CD4-positive, alpha-beta memory T cell (primary cell): ENCODE data around the gene PAX8. TPM values are rescaled to one million over a fixed set of nuclear protein-coding genes. Genes with fewer than 3 reads are reported as not detected.

Experiments
- CTCF ChIA-PET: fragments of 350-600 bp; sonication (Branson Sonifier 250); formaldehyde crosslinking; loops from one replicate; lab custom pipeline; 2021; ENCODE audit warnings: inconsistent platforms; ENCODE audit not compliant: partially characterized antibody; lab: Charles Lee
- POLR2A ChIA-PET: fragments of 350-600 bp; sonication (Branson Sonifier 250); formaldehyde crosslinking; loops from one replicate; lab custom pipeline; 2021; ENCODE audit not compliant: partially characterized antibody; lab: Charles Lee
- DNase-seq, 5 donors: peaks; one replicate each; pipeline versions ENCODE4 v3.0.0 to v3.0.0-alpha.2; 2020 to 2022; ENCODE audit warnings: mixed read lengths in 1 of 5
- H3K27ac ChIP-seq: one replicate; pipeline ENCODE4 v1.7.0; 2013; ENCODE audit warnings: low read depth, low read length
- H3K27me3 ChIP-seq: 2 replicates; pipeline ENCODE4 v1.7.0; 2013; ENCODE audit warnings: mild to moderate bottlenecking, low read length, moderate library complexity; ENCODE audit not compliant: insufficient read depth
- H3K36me3 ChIP-seq: 2 replicates; pipeline ENCODE4 v1.7.0; 2013; ENCODE audit warnings: mild to moderate bottlenecking, low read length, moderate library complexity; ENCODE audit not compliant: insufficient read depth
- H3K4me1 ChIP-seq: 2 replicates; pipeline ENCODE4 v1.7.0; 2013; ENCODE audit warnings: mild to moderate bottlenecking, low read length, moderate library complexity; ENCODE audit not compliant: insufficient read depth
- H3K4me3 ChIP-seq, 2 donors: one replicate each; pipeline ENCODE4 v1.7.0; 2013; ENCODE audit warnings: low read length in 2 of 2, mild to moderate bottlenecking in 1 of 2
- H3K9me3 ChIP-seq, 2 donors: one replicate each; pipeline ENCODE4 v1.7.0; 2013; ENCODE audit warnings: low read length in 2 of 2, control low read depth in 1 of 2; ENCODE audit not compliant: control insufficient read depth in 1 of 2
- H3K27ac Mint-ChIP-seq, 7 donors: one replicate each; pipeline ENCODE4 v1.8.0; 2020 to 2021; ENCODE audit warnings: mixed read lengths in 7 of 7, mild to moderate bottlenecking in 6 of 7, inconsistent platforms in 3 of 7, moderate library complexity in 3 of 7
- H3K27me3 Mint-ChIP-seq, 2 donors: one replicate each; pipeline ENCODE4 v1.8.0; 2020 to 2021; ENCODE audit warnings: mixed read lengths in 2 of 2
- H3K36me3 Mint-ChIP-seq, 2 donors: one replicate each; pipeline ENCODE4 v1.8.0; 2020 to 2021; ENCODE audit warnings: mixed read lengths in 2 of 2, inconsistent platforms in 1 of 2, mild to moderate bottlenecking in 1 of 2
- H3K4me1 Mint-ChIP-seq, 4 donors: one replicate each; pipeline ENCODE4 v1.8.0; 2020 to 2021; ENCODE audit warnings: mixed read lengths in 4 of 4, mild to moderate bottlenecking in 1 of 4
- H3K4me3 Mint-ChIP-seq, 8 donors: one replicate each; pipeline ENCODE4 v1.8.0; 2020 to 2021; ENCODE audit warnings: mixed read lengths in 8 of 8, mild to moderate bottlenecking in 7 of 8, moderate library complexity in 6 of 8, inconsistent platforms in 3 of 8
- H3K9me3 Mint-ChIP-seq, 8 donors: one replicate each; pipeline ENCODE4 v1.8.0; 2020 to 2021; ENCODE audit warnings: mixed read lengths in 8 of 8, mild to moderate bottlenecking in 5 of 8, inconsistent platforms in 3 of 8, moderate library complexity in 1 of 8
- intact Hi-C: fragments of 100-400 bp; cut with micrococcal nuclease; formaldehyde crosslinking; loops from one replicate; pipeline ENCODE4 v1.15.1; 2023
- polyA plus RNA-seq, 2 donors: library from polyadenylated mRNA; unstranded; fragments of 300-500 nt; fragmentation: Illumina TruSeq; gene quantifications; one replicate each; pipeline ENCODE4 v1.2.3, GENCODE V29; 2021
- total RNA-seq, 2 experiments: library from RNA; stranded (reverse); gene quantifications; one replicate each; pipeline ENCODE4 v1.2.3, GENCODE V29; 2021

Gene PAX8
- total and polyA plus RNA-seq, 4 experiments from 2014 or later: 0.19 to 2.3 (median 1.3) TPM

DNA sequence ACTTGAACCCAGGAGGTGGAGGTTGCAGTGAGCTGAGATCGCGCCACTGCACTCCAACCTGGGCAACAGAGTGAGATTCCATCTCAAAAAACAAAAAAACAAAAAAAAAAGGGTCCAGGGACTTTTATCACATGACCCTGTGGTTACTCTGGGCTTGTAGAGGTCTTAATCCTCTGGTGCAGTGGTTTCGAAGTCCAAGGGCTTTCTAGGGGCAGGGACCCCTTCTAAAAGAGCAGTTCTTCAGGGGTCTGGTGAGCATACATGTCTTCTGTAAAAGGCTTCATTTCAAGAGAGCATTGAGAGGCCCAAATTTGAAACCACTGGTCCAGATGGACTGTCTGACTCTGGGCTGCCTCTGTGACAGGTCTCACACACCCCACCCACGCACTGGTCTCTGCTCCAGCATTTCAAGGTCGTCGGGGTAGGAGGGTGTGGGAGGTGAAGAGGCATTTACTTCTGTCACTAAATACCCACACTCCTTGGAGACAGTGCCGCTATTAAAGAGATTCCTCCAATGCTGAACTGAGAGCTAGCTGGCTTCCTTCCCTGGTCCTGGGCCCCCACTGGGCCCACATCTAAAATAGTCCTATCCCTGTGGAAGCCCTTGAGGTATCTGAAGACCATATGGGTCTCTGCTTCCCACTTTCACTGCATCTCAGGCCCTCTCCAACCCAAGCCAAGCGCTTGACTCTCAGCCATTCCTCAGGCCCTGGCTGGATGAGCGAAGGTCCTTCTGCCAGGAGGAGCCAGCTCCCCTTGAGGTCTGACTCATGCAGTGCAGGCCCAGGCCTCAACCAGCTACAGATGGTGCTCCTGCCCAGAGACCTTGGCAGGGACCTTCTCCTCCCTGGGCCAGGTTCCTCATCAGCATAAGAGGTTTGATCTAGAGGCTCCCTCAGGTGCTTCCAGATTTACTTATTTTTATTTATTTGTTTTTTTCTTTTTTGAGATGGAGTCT, 44.8 kb downstream of the PAX8 start:
- DNase-seq: no peak
- H3K27ac Mint-ChIP-seq: no peak overlapping the region
- ChIA-PET POLR2A (interaction anchor here (1.8 to 1.9 kb wide), 2 partner anchors 30 to 61 kb away, joined by 8 read pairs; partner anchors contain the start of gene PSD4), CTCF (interaction anchor here (1.3 to 3.8 kb wide), 5 partner anchors 15 to 137 kb away, joined by 5 to 20 read pairs (median 15); no protein-coding TSS in a partner anchor)
- H3K36me3 Mint-ChIP-seq: peaks cover 0 to 19% of the 10 kb centered on the region in 2 donors
- Histone ChIP-seq H3K27ac (no peak overlapping the region), H3K27me3 (no peaks in the 10 kb centered on the region), H3K4me3 (no peak overlapping the region), H3K36me3 (no peaks in the 10 kb centered on the region), H3K9me3 (no peaks in the 10 kb centered on the region), H3K4me1 (peaks cover 10% of the 10 kb centered on the region)
- peaks cover 0 to 1% (median 0%) of the 10 kb centered on the region in 8 donors for H3K9me3 Mint-ChIP-seq
- H3K4me1 Mint-ChIP-seq: peaks cover 3 to 33% (median 7%) of the 10 kb centered on the region in 4 donors
- H3K4me3 Mint-ChIP-seq: peak overlapping the region in 1 of 8 donors; percentile 54
- H3K27me3 Mint-ChIP-seq: no peaks in the 10 kb centered on the region
- intact Hi-C loops: no loop called here

DNA sequence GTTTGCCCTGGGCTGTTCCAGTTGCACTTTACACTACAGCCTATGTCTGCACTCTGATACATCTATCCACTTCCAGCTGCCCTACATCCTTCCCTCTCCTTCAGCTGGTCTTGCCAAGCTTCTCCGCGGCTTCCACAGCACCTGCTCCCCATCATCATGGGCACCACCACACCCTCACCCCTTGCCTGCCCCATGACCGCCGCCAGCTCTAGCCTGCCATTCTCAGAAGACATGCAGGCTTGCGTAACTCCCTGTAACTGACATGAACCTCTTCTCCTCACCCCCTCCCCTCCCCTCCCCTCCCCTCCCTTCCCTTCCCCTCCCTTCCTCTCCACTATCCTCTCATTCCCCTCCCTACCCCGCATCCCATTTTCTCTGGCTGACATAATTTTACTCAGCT, 46.0 kb downstream of the PAX8 start:
- Histone ChIP-seq H3K27ac (no peak overlapping the region), H3K27me3 (no peaks in the 10 kb centered on the region), H3K4me1 (peaks cover 10% of the 10 kb centered on the region), H3K36me3 (no peaks in the 10 kb centered on the region), H3K9me3 (no peaks in the 10 kb centered on the region), H3K4me3 (no peak overlapping the region)
- Mint-ChIP-seq H3K9me3 (peaks cover 0 to 1% (median 0%) of the 10 kb centered on the region in 8 donors), H3K27ac (peak overlapping the region in 1 of 7 donors; percentile 12), H3K27me3 (no peaks in the 10 kb centered on the region), H3K4me1 (peaks cover 3 to 33% (median 12%) of the 10 kb centered on the region in 4 donors), H3K4me3 (no peak overlapping the region), H3K36me3 (peaks cover 0 to 14% of the 10 kb centered on the region in 2 donors)
- intact Hi-C loops: no loop called here
- CTCF ChIA-PET: interaction anchor here (3.8 kb wide), 1 partner anchor 28 kb away, joined by 15 read pairs; no protein-coding TSS in a partner anchor
- POLR2A ChIA-PET: no interaction called here
- DNase-seq: no peak

DNA sequence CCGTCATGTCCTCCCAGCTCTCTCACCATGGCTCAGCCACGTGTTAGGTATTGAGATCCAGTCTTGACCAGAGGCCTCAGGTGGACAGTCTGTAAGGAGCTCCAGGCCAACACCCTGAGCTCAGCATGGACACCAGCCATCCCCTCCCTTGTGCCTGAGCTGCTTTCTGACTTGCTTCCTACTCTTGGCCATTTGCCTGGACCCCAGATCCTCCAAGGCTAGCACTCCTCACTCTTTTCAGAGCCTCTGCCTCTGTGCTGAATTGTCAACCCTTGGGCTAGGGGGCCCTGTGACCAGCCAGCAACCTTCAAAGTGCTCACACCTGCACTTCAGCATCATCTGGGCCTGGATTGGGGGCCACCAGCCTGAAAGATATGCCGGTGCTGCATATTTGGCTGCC, 46.6 kb downstream of the PAX8 start:
- no peak for DNase-seq
- Histone ChIP-seq H3K4me1 (peaks cover 10% of the 10 kb centered on the region), H3K36me3 (no peaks in the 10 kb centered on the region), H3K9me3 (no peaks in the 10 kb centered on the region), H3K27ac (no peak overlapping the region), H3K27me3 (no peaks in the 10 kb centered on the region), H3K4me3 (no peak overlapping the region)
- intact Hi-C loops: no loop called here
- CTCF ChIA-PET: interaction anchor here (2.5 to 3.8 kb wide), 2 partner anchors 17 to 28 kb away, joined by 9 to 15 read pairs; no protein-coding TSS in a partner anchor
- POLR2A ChIA-PET: no interaction called here
- peak overlapping the region in 1 of 7 donors; percentile 48 for H3K27ac Mint-ChIP-seq
- H3K9me3 Mint-ChIP-seq: peaks cover 0 to 1% (median 0%) of the 10 kb centered on the region in 8 donors
- H3K4me3 Mint-ChIP-seq: no peak overlapping the region
- peaks cover 0 to 9% of the 10 kb centered on the region in 2 donors for H3K36me3 Mint-ChIP-seq
- H3K4me1 Mint-ChIP-seq: peaks cover 3 to 28% (median 12%) of the 10 kb centered on the region in 4 donors
- no peaks in the 10 kb centered on the region for H3K27me3 Mint-ChIP-seq

DNA sequence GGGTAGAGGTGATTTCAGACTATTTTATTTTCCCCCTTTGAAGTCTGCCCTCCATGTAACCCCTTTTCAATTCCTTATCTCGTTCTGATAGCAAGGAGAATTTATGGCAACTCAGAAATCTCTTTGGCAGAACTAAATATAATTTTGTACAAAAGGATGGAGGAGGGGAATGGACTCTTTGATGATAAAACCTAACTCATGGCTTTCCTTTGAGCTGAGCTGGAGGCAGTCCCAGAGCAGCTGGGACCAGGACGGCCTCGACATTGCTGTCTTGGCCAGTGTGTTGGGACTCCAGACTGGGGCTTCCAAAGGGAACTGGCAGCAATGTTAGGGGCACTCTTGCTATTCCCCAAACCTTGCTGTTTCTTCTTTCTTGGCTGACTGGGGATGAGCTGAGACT, 47.7 kb downstream of the PAX8 start:
- peaks cover 3 to 21% (median 12%) of the 10 kb centered on the region in 4 donors for H3K4me1 Mint-ChIP-seq
- POLR2A ChIA-PET: interaction anchor here (1.0 to 1.6 kb wide), 2 partner anchors 8 to 11 kb away, joined by 3 read pairs; no protein-coding TSS in a partner anchor
- H3K27me3 Mint-ChIP-seq: no peaks in the 10 kb centered on the region
- peaks cover 0 to 1% (median 0%) of the 10 kb centered on the region in 8 donors for H3K9me3 Mint-ChIP-seq
- H3K27ac Mint-ChIP-seq: no peak overlapping the region
- Histone ChIP-seq H3K9me3 (no peaks in the 10 kb centered on the region), H3K36me3 (no peaks in the 10 kb centered on the region), H3K4me1 (peaks cover 4% of the 10 kb centered on the region), H3K27ac (no peak overlapping the region), H3K4me3 (no peak overlapping the region), H3K27me3 (no peaks in the 10 kb centered on the region)
- CTCF ChIA-PET: interaction anchor here (0.8 to 3.8 kb wide), 4 partner anchors 18 to 96 kb away, joined by 4 to 15 read pairs (median 6); no protein-coding TSS in a partner anchor
- H3K4me3 Mint-ChIP-seq: no peak overlapping the region
- intact Hi-C loops: no loop called here
- DNase-seq: no peak
- H3K36me3 Mint-ChIP-seq: peaks cover 0 to 4% of the 10 kb centered on the region in 2 donors

DNA sequence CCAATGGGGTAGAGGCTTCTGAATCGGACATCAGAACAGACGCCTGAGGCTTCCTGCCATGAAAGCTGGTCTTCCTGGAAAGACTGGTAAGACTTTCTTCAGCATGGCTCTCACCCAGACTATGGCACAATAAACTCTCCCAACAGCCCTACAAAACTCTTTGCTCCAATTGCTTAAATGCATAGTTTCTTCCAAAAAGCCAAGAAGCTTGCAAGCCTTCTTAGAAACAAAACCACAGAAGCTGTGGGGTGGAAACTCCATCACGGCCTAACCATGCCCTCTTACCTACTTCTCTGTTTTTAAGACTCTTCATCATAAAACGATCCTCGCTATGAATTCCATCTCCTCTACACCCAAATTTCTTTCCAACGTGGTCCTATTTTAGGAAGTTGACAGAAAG, 48.2 kb downstream of the PAX8 start:
- ChIA-PET POLR2A (interaction anchor here (1.0 to 1.6 kb wide), 2 partner anchors 8 to 10 kb away, joined by 3 read pairs; no protein-coding TSS in a partner anchor), CTCF (interaction anchor here (0.8 to 3.8 kb wide), 4 partner anchors 19 to 95 kb away, joined by 4 to 15 read pairs (median 6); no protein-coding TSS in a partner anchor)
- Mint-ChIP-seq H3K9me3 (peaks cover 0 to 1% (median 0%) of the 10 kb centered on the region in 8 donors), H3K36me3 (peaks cover 0 to 3% of the 10 kb centered on the region in 2 donors), H3K4me1 (peaks cover 3 to 20% (median 12%) of the 10 kb centered on the region in 4 donors), H3K27ac (peak overlapping the region in 1 of 7 donors; percentile 73), H3K27me3 (no peaks in the 10 kb centered on the region), H3K4me3 (peak overlapping the region in 1 of 8 donors; percentile 24)
- no peak overlapping the region for H3K27ac ChIP-seq
- no peaks in the 10 kb centered on the region for H3K27me3 ChIP-seq
- H3K36me3 ChIP-seq: no peaks in the 10 kb centered on the region
- H3K4me1 ChIP-seq: peaks cover 4% of the 10 kb centered on the region
- intact Hi-C loops: no loop called here
- H3K9me3 ChIP-seq: no peaks in the 10 kb centered on the region
- H3K4me3 ChIP-seq: no peak overlapping the region
- no peak for DNase-seq

DNA sequence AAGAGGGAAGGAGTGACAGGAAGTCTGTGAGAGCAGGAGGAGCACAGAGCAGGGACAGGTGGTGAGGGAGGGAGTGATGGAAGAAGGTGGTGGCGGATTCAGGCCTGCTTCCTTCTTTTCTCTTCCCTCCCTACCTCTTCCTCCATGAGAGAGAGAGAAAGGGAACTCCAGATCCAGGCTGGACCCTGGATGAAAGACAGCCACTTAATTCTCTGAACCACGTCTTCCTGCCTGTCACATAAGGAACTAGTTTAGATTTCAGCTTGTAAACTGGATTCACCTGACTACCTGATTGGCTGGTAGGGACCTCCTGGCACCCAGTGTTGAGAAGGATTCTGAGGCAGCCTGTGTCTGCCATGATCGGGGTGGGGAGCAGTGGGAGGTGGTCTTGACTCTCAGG, 48.9 kb downstream of the PAX8 start:
- H3K4me3 ChIP-seq: no peak overlapping the region
- no peak overlapping the region for H3K27ac Mint-ChIP-seq
- H3K36me3 Mint-ChIP-seq: no peaks in the 10 kb centered on the region
- H3K27me3 ChIP-seq: no peaks in the 10 kb centered on the region
- peaks cover 2 to 14% (median 11%) of the 10 kb centered on the region in 4 donors for H3K4me1 Mint-ChIP-seq
- no peak overlapping the region for H3K27ac ChIP-seq
- POLR2A ChIA-PET: interaction anchor here (1.0 to 1.6 kb wide), 2 partner anchors 9 to 10 kb away, joined by 3 read pairs; no protein-coding TSS in a partner anchor
- intact Hi-C loops: no loop called here
- CTCF ChIA-PET: interaction anchor here (3.8 kb wide), 1 partner anchor 26 kb away, joined by 15 read pairs; no protein-coding TSS in a partner anchor
- H3K4me3 Mint-ChIP-seq: no peak overlapping the region
- H3K27me3 Mint-ChIP-seq: no peaks in the 10 kb centered on the region
- H3K9me3 ChIP-seq: no peaks in the 10 kb centered on the region
- no peak for DNase-seq
- peaks cover under 1% of the 10 kb centered on the region for H3K4me1 ChIP-seq
- no peaks in the 10 kb centered on the region for H3K9me3 Mint-ChIP-seq
- no peaks in the 10 kb centered on the region for H3K36me3 ChIP-seq
